HepG2 (cell line): ENCODE measurements around the gene PDGFRB. TPM values are rescaled to one million over a fixed set of nuclear protein-coding genes. Genes with fewer than 3 reads are reported as not detected.

Experiments
- BRCA1 ChIP-seq: sonication (generic); formaldehyde crosslinking; IDR thresholded peaks from 2 replicates; pipeline ENCODE4 v1.4.0; 2020; ENCODE audit warnings: missing genetic modification reagents
- CBX5 ChIP-seq: sonication (generic); formaldehyde crosslinking; IDR thresholded peaks from 2 replicates; pipeline ENCODE4 v1.4.0; 2020; ENCODE audit warnings: missing genetic modification reagents, borderline replicate concordance
- GABPB1 ChIP-seq: IDR thresholded peaks from 2 replicates; pipeline ENCODE4 v1.6.1; 2016; ENCODE audit warnings: mild to moderate bottlenecking, missing genetic modification reagents, moderate library complexity, missing compliant biosample characterization
- GTF3A ChIP-seq: sonication (generic); formaldehyde crosslinking; conservative IDR thresholded peaks from 2 replicates; pipeline ENCODE4 v1.4.0; 2020; ENCODE audit warnings: mild to moderate bottlenecking, missing genetic modification reagents
- HDAC1 ChIP-seq: sonication (generic); formaldehyde crosslinking; IDR thresholded peaks from 2 replicates; pipeline ENCODE4 v1.5.1; 2020; ENCODE audit warnings: mild to moderate bottlenecking, missing genetic modification reagents
- HOXA7 ChIP-seq: sonication (generic); formaldehyde crosslinking; IDR thresholded peaks from 2 replicates; pipeline ENCODE4 v1.8.1; 2022; ENCODE audit warnings: mild to moderate bottlenecking, missing genetic modification reagents, moderate library complexity
- KDM6A ChIP-seq: IDR thresholded peaks from 2 replicates; pipeline ENCODE4 v1.6.1; 2016; ENCODE audit warnings: low read depth
- MATR3 ChIP-seq: sonication (generic); formaldehyde crosslinking; IDR thresholded peaks from 2 replicates; pipeline ENCODE4 v1.4.0; 2020; ENCODE audit warnings: missing genetic modification reagents
- MIXL1 ChIP-seq: IDR thresholded peaks from 2 replicates; pipeline ENCODE4 v1.6.1; 2016
- NCOA5 ChIP-seq: sonication (generic); formaldehyde crosslinking; IDR thresholded peaks from 2 replicates; pipeline ENCODE4 v1.4.0; 2020; ENCODE audit warnings: missing genetic modification reagents
- POLR2AphosphoS5 ChIP-seq: IDR thresholded peaks from 2 replicates; pipeline ENCODE4 v1.6.1; 2012; ENCODE audit warnings: low read depth, low read length
- RARA ChIP-seq: IDR thresholded peaks from 2 replicates; pipeline ENCODE4 v1.6.1; 2016; ENCODE audit warnings: missing genetic modification reagents, missing compliant biosample characterization
- SIX4 ChIP-seq: sonication (generic); formaldehyde crosslinking; IDR thresholded peaks from 2 replicates; pipeline ENCODE4 v1.4.0; 2020; ENCODE audit warnings: missing genetic modification reagents
- ZNF235 ChIP-seq: sonication (generic); formaldehyde crosslinking; IDR thresholded peaks from 2 replicates; pipeline ENCODE4 v1.8.1; 2023; ENCODE audit warnings: mild to moderate bottlenecking, missing genetic modification reagents, borderline replicate concordance
- ZNF446 ChIP-seq: sonication (generic); formaldehyde crosslinking; IDR thresholded peaks from 2 replicates; pipeline ENCODE4 v1.5.0; 2020; ENCODE audit warnings: mild to moderate bottlenecking, missing genetic modification reagents
- ZNF780A ChIP-seq: sonication (generic); formaldehyde crosslinking; IDR thresholded peaks from 2 replicates; pipeline ENCODE4 v1.8.0; 2022; ENCODE audit warnings: mild to moderate bottlenecking, missing genetic modification reagents, moderate library complexity
- ZSCAN31 ChIP-seq: sonication (generic); formaldehyde crosslinking; IDR thresholded peaks from 2 replicates; pipeline ENCODE4 v1.5.0; 2020; ENCODE audit warnings: low read depth, mild to moderate bottlenecking, missing genetic modification reagents
- polyA plus RNA-seq, 8 experiments: library from polyadenylated mRNA; depleted of rRNA in 3 of 8; stranded (reverse) in 7 of 8; unstranded in 1 of 8; fragments of >200 nt; fragmentation: Illumina TruSeq in 4 of 8; extraction: Trizol in 4 of 8; gene quantifications; 2 replicates each; pipeline versions ENCODE4 v1.2.1 to v1.2.3, GENCODE V29; 2011 to 2016; ENCODE audit warnings: low read depth in 4 of 8, missing spikeins in 1 of 8, mixed read lengths in 1 of 8; ENCODE audit not compliant: insufficient read depth in 1 of 8
- total RNA-seq, 5 experiments: library from RNA; depleted of rRNA; stranded (reverse); fragments of >200 nt; fragmentation: Illumina TruSeq; extraction: Trizol; gene quantifications; 2 replicates each; pipeline ENCODE4 v1.2.3, GENCODE V29; 2016; ENCODE audit warnings: low read depth in 1 of 5
- TF ChIP-seq, protein P1 (sequence below): sonication (generic); formaldehyde crosslinking; IDR thresholded peaks from 2 replicates; pipeline ENCODE4 v1.4.0; 2020; ENCODE audit warnings: mild to moderate bottlenecking, missing genetic modification reagents
- TF ChIP-seq, protein P2 (sequence below): sonication (generic); formaldehyde crosslinking; IDR thresholded peaks from 2 replicates; pipeline ENCODE4 v1.8.1; 2022; ENCODE audit warnings: low read depth, mild to moderate bottlenecking, missing genetic modification reagents
- TF ChIP-seq, protein P3 (sequence below): sonication (generic); formaldehyde crosslinking; IDR thresholded peaks from 2 replicates; pipeline ENCODE4 v1.4.0; 2020; ENCODE audit warnings: mild to moderate bottlenecking, low read depth, missing genetic modification reagents
- TF ChIP-seq, protein P4 (sequence below): IDR thresholded peaks from 2 replicates; pipeline ENCODE4 v1.6.1; 2018; ENCODE audit warnings: missing genetic modification reagents, mild to moderate bottlenecking, missing compliant biosample characterization
- TF ChIP-seq, protein P5 (sequence below): sonication (generic); formaldehyde crosslinking; IDR thresholded peaks from 2 replicates; pipeline ENCODE4 v1.8.0; 2022; ENCODE audit warnings: mild to moderate bottlenecking, missing genetic modification reagents, moderate library complexity

The PDGFRB gene
- total and polyA plus RNA-seq, 2 of the 13 experiments (the other 11 are each of a cell fraction or from before 2014, with no cell fraction given) = 4.0 to 21.0 TPM

DNA sequence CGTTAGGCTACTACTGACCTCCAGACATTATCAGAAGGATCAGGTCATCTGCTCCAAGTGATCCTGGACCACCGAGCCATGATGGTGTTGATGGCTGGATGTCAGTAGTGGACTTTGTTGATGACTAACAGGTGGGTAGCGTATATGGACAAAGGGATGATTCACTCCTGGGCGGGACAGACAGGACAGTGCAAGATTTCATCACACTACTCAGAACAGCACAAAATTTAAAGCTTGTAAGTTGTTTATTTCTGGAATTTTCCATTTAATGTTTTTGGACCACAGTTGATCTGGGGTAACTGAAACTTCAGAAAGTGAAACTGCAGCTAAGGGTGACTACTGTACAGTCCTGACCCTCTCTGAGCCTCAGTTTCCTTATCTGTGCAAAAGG, 12.7 kb downstream of the PDGFRB start (continued):
- TF ChIP-seq, protein P1, sequence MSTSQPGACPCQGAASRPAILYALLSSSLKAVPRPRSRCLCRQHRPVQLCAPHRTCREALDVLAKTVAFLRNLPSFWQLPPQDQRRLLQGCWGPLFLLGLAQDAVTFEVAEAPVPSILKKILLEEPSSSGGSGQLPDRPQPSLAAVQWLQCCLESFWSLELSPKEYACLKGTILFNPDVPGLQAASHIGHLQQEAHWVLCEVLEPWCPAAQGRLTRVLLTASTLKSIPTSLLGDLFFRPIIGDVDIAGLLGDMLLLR (CRISPR knock-in tag) = no peak
- TF ChIP-seq, protein P2, sequence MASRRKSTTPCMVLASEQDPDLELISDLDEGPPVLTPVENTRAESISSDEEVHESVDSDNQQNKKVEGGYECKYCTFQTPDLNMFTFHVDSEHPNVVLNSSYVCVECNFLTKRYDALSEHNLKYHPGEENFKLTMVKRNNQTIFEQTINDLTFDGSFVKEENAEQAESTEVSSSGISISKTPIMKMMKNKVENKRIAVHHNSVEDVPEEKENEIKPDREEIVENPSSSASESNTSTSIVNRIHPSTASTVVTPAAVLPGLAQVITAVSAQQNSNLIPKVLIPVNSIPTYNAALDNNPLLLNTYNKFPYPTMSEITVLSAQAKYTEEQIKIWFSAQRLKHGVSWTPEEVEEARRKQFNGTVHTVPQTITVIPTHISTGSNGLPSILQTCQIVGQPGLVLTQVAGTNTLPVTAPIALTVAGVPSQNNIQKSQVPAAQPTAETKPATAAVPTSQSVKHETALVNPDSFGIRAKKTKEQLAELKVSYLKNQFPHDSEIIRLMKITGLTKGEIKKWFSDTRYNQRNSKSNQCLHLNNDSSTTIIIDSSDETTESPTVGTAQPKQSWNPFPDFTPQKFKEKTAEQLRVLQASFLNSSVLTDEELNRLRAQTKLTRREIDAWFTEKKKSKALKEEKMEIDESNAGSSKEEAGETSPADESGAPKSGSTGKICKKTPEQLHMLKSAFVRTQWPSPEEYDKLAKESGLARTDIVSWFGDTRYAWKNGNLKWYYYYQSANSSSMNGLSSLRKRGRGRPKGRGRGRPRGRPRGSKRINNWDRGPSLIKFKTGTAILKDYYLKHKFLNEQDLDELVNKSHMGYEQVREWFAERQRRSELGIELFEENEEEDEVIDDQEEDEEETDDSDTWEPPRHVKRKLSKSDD (CRISPR knock-in tag) = no peak; the same call in 1 of the 2 replicates
- 0 out of 2 replicates have a peak, but pooled peaks have one; percentile 29 for TF ChIP-seq ZNF446 (CRISPR knock-in tag)
- TF ChIP-seq, protein P3, sequence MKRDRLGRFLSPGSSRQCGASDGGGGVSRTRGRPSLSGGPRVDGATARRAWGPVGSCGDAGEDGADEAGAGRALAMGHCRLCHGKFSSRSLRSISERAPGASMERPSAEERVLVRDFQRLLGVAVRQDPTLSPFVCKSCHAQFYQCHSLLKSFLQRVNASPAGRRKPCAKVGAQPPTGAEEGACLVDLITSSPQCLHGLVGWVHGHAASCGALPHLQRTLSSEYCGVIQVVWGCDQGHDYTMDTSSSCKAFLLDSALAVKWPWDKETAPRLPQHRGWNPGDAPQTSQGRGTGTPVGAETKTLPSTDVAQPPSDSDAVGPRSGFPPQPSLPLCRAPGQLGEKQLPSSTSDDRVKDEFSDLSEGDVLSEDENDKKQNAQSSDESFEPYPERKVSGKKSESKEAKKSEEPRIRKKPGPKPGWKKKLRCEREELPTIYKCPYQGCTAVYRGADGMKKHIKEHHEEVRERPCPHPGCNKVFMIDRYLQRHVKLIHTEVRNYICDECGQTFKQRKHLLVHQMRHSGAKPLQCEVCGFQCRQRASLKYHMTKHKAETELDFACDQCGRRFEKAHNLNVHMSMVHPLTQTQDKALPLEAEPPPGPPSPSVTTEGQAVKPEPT (CRISPR knock-in tag) = no peak
- TF ChIP-seq CBX5 (CRISPR knock-in tag) = no peak
- TF ChIP-seq MATR3 = no peak
- TF ChIP-seq GTF3A = no peak
- TF ChIP-seq RARA (CRISPR knock-in tag) = peak; percentile 62; the same call in 1 of the 2 replicates
- no peak for TF ChIP-seq SIX4 (CRISPR knock-in tag)
- TF ChIP-seq HOXA7 (CRISPR knock-in tag) = no peak
- 0 out of 2 replicates have a peak, but pooled peaks have one; percentile 21 for TF ChIP-seq POLR2AphosphoS5
- peak; percentile 23; the same call in 1 of the 2 replicates for TF ChIP-seq KDM6A (CRISPR knock-in tag)
- TF ChIP-seq, protein P4, sequence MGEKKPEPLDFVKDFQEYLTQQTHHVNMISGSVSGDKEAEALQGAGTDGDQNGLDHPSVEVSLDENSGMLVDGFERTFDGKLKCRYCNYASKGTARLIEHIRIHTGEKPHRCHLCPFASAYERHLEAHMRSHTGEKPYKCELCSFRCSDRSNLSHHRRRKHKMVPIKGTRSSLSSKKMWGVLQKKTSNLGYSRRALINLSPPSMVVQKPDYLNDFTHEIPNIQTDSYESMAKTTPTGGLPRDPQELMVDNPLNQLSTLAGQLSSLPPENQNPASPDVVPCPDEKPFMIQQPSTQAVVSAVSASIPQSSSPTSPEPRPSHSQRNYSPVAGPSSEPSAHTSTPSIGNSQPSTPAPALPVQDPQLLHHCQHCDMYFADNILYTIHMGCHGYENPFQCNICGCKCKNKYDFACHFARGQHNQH = peak; percentile 84
- no peak for TF ChIP-seq ZNF780A (CRISPR knock-in tag)
- TF ChIP-seq BRCA1 (CRISPR knock-in tag) = no peak
- TF ChIP-seq, protein P5, sequence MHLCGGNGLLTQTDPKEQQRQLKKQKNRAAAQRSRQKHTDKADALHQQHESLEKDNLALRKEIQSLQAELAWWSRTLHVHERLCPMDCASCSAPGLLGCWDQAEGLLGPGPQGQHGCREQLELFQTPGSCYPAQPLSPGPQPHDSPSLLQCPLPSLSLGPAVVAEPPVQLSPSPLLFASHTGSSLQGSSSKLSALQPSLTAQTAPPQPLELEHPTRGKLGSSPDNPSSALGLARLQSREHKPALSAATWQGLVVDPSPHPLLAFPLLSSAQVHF (CRISPR knock-in tag) = no peak
- TF ChIP-seq NCOA5 (CRISPR knock-in tag) = no peak
- no peak for TF ChIP-seq ZNF235
- TF ChIP-seq HDAC1 (CRISPR knock-in tag) = peak; percentile 74
- TF ChIP-seq GABPB1 (CRISPR knock-in tag) = no peak; the same call in 1 of the 2 replicates
- no peak for TF ChIP-seq ZSCAN31 (CRISPR knock-in tag)
- TF ChIP-seq MIXL1 (CRISPR knock-in tag) = no peak; the same call in 1 of the 2 replicates
